ENCODE measurements around the gene TCOF1.

Gene TCOF1

GRCh38 chr5:150325426-150325825 is 32.1 kb upstream of the TCOF1 start:
- DNase-seq (ENCODE audit: low spot score) = no peak

DNA sequence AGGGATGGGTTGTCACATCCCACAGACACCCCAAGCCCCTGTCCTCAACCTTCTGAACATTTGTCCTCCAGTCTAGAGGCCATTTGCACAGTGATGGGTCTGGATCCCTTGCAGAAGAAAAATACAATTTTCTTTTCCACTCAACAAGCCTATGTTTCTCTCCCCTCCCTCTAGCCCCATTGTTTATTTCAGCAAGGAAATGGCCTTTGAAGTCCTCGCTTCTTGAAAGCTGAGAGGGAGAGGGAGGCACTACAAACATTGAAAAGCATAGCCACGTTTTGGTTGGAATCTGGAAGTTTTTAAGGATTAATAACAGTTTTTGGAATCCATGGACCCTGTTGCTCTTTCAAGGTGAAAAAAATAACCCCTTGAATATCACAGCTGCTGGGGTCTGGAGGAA is 30.8 kb upstream of the TCOF1 start:
- no peak for DNase-seq (ENCODE audit: low spot score)

GRCh38 chr5:150327139-150327538 is 30.4 kb upstream of the TCOF1 start:
- DNase-seq (ENCODE audit: low spot score) = no peak

DNA sequence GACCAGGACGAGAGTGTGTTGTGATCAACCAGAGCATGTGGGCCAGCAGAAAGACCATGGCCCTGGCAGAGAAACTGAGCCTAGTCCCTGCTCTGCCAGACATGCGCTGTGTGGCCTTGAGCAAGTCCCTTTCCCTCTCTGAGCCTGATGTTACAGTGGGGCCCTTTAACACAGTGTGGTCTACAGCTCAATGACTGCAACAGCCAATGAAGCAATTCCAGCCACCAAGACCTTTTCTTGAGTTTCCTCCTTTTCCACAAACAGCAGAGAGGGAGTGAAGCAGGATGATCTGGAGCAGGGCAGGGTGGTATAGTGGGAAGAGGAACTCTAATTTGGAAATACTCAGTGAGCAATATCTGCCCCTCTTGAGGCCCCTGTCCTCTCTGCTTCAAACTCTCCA is 29.0 kb upstream of the TCOF1 start:
- no peak for DNase-seq (ENCODE audit: low spot score)

- DNase-seq (ENCODE audit: low spot score) = no peak
Measured at GRCh38 chr5:150329038-150329437, 28.5 kb upstream of the TCOF1 start.

DNA sequence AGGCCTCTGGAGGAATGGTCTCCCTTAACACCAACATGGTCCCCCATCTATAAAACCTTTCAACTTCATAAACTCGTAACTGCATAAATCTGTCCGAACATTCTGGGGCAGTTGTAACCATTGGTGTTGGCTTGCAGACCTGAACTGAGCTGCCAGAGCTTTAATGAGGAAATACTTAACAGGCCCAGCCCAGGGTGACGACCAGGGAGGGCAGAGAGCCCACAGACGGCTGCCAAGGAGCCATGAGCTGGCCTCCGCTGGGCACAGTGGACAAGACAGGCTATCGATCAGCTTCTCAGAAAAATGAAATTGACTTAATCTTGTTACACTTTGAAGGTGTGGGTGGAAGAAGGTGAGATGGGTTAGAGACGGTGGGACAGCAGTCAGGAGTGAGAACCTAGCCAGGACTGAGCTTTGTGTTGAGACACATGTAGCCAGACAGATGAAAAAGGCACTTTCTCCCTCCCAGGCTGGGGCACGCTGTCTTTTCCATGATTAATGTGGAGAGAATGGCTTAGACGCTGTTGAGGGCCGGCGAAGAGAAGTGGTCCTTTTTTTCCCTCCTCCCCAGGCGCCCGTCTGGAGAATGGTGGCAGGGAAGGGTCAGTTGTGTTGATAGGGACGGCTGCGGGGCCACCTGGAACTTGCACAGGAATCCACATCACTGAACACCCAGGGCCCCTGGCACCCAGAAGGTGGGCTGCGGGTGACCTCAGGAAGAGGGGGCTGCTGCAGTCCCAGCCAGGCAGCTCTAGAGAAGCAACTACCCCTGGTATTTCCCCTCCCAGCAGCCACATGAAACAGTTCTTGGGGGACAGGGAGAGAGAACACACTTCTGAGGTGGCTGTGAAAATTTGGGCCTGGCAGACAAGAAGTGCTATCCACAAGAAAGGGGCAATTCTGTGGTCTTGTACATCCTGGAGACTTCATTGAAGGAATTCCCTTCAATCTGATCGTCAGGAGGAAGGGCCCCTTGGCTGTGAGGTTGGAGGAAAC is 27.3 kb upstream of the TCOF1 start:
- DNase-seq (ENCODE audit: low spot score) = no peak

DNA sequence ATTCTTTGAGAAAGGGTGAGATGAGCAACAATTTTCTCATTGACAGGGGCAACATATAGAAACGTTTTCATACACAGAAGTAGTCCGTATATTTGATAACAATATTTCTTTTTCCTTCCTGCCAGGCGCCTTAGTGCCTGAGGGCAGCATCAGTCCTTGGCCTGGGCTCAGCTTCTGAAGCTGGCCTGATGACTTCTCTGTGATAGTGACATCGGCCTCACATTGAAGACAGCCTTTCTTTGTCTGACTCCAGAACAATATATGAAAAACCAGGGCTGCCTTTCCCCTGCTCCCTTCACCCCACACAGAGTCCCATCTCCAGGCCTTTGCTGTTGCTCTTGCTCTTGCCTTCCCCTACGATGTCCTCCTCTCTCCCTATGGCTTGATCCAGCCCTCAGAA is 24.1 kb upstream of the TCOF1 start:
- no peak for DNase-seq (ENCODE audit: low spot score)

- no peak for DNase-seq (ENCODE audit: low spot score)
Measured at GRCh38 chr5:150335778-150336177, 21.7 kb upstream of the TCOF1 start.

- DNase-seq (ENCODE audit: low spot score) = no peak
Measured at GRCh38 chr5:150338546-150338945, 19.0 kb upstream of the TCOF1 start.

DNA sequence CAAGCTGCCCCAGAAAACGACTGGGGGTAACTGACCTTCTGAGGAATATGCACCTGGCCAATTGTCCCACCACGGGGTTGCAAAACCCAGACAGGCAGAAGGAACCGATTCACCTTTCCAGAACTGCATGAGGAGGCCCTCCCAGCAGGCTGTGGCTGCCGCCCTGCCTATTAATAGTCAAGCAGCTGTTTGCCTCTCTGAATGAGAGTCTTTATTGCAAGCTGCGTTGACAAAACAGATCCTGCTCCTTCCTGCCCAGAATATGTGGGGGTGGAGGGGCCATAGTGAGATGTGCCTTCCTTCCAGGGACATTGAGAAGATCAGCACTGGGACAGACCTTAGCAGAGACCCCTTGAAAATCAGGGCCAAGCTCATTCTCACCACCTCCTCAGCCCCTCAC is 18.3 kb upstream of the TCOF1 start:
- no peak for DNase-seq (ENCODE audit: low spot score)

GRCh38 chr5:150339841-150340240 is 17.7 kb upstream of the TCOF1 start:
- DNase-seq (ENCODE audit: low spot score) = no peak

GRCh38 chr5:150340614-150341255 is 16.8 kb upstream of the TCOF1 start:
- no peak for DNase-seq (ENCODE audit: low spot score)

DNA sequence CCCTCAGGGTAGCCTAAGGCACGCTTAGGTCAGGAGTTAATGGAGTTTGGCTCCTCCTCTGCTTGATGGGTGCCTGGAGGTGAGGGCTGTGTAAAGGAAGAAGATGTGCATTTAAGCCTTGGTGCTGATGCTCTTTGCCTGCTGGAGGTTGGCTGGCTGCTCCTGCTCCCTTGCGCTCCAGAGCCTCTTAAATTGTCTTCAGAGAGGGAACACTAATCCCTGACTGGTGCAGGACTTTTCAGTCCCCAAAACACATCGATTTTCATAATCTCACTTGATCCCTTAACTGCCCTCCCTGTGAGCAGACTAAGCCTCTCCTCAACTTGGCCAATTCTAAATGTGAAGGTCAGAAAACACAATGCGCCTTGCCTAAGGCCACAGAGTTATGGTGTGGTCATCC is 16.2 kb upstream of the TCOF1 start:
- no peak for DNase-seq (ENCODE audit: low spot score)

- no peak for DNase-seq (ENCODE audit: low spot score)
Measured at GRCh38 chr5:150341989-150342388, 15.5 kb upstream of the TCOF1 start.

DNA sequence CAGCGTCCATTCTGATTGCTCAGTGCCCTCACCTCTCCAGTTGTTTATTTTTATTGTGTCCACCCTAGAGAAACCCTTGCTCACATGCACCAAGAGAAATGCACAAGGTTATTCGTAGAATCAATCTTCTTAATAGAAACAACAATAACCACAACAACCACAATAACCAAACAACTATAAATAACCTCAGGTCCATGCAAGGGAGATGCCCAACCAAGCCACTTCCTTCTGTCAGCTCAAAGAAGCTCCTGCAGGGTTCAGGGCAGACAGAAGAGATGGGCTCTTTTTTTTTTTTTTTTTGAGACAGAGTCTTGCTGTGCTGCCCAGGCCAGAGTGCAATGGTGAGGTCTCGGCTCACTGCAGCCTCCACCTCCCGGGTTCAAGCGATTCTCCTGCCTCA is 14.9 kb upstream of the TCOF1 start:
- no peak for DNase-seq (ENCODE audit: low spot score)

DNA sequence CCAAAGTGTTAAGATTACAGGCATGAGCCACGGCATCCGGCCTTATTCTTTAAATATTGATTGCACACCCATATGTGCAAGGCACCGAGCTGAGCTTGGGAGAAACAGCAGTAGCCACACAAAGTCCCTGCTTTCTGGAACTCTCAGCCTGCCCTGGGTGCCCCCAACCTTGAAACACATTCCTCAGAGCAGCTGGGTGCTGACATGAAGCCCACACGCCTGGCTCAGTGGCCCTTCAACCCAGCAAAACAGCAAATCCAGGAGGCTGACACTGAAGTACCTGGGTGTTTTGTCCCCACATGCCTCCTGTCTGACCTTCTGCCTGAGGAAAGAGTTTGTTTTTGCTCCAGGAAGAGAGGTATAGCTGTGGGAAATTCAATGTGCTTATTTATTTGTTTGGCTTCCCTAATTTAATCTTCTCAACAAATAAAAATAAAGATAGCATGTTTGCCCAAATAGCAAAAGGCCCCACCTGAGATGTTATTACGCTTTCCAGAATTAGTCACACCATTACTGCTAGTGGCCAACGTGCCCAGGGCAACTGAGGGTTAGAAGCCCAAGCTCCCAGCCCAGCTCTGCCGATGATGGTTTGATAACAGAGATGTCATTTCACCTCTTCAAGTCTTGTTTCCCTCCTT is 13.4 kb upstream of the TCOF1 start:
- no peak for DNase-seq (ENCODE audit: low spot score)

GRCh38 chr5:150345716-150346115 is 11.8 kb upstream of the TCOF1 start:
- DNase-seq (ENCODE audit: low spot score) = no peak

DNA sequence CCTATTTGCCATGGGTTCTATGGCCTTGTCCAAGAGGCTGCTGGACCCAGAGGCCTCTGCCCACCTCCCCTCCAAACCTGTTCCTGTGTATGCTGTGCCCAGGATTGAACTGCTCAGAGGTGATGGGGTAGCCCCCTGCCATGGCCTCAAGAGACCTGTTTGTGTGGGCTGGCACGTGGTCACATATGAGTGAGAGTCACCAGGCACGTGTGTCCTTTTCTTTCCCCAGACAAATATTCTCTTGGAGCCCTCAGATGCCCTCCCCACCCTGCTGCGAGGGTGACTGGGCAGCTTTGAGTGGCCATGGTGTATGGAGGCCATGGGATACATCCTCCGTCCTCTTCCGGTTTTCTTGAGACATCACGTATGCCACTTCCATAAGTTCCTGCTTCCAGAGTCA is 10.9 kb upstream of the TCOF1 start:
- DNase-seq (ENCODE audit: low spot score) = no peak

DNA sequence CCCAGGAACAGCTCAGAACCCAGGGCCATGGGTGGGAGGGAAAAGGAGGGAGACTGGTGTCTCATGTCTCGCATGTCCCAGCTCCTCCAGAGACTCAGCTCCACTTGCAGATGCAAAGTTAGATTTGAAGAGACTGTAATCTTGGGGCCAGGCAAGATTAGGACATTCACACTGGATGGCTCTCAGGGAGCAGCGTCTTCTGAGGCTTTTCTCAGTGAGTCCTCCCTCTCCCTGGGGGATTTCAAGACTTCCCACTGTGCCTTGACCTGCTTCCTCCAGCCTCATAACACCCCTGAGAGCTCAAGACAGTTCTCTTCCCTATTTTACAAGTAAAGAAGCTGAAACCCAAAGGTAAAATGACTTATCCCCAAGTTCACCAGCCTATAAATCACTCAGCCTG is 10.5 kb upstream of the TCOF1 start:
- no peak for DNase-seq (ENCODE audit: low spot score)

DNA sequence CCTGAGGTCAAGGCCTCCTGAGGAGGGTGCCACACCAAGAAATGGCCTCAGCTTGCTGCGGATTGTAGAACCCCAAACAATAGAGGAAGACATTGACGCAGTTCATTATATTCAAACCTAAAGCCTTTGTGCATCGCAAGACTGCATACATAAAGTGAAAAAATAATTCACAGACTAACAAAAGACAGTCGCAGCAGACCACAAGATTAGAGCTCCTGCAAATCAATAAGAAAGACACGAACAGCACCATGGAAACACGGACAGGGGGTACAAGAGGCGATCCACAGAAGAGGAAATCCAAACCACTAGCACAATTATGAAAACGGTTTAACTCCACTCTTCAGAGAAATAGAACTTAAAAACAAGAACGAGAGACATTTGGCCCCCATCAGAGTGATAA is 10.0 kb upstream of the TCOF1 start:
- DNase-seq (ENCODE audit: low spot score) = no peak

GRCh38 chr5:150349681-150350275 is 7.7 kb upstream of the TCOF1 start:
- DNase-seq (ENCODE audit: low spot score) = no peak

DNA sequence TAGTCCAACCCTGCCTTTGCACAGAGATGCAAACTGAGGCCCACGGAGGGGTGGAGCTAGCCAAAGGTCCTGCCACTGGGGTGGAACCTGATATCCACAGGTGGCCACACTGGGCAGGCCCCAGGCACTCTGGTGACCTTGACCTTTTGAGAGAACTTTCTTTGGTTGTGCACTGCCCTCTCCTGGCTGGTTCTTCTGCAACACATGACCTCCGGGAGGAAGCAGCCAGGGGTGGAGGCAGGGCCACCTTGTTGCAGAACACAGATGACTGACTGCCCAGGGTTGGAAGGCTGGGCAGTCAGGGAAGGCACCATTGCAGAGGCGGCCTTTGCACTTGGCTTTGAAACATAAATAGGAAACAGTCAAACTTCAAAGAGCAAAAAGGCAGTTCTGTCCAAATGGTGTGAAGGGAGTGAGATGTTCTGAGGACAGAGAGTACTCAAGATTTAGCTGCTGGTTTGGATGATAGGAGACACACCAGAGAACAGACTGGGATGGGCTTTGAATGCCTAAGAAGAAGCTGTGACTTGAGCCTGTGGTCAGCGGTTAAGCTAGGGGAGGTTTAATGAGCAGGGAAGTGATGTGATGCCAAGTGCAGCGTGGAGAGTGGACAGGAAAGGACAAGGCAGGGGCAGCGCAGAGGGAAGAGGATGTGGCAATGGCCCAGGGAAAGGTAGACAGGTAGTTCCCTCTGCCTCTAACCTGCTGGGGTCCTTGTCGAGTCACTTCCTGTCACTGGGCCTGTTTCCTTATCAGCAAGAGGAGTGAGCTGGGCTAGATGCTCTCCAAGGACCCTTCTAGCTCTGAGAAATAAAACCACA is 6.8 kb upstream of the TCOF1 start:
- DNase-seq (ENCODE audit: low spot score) = peak; percentile 81
